ENCODE measurements around the gene ABHD17A.

Gene ABHD17A

DNA sequence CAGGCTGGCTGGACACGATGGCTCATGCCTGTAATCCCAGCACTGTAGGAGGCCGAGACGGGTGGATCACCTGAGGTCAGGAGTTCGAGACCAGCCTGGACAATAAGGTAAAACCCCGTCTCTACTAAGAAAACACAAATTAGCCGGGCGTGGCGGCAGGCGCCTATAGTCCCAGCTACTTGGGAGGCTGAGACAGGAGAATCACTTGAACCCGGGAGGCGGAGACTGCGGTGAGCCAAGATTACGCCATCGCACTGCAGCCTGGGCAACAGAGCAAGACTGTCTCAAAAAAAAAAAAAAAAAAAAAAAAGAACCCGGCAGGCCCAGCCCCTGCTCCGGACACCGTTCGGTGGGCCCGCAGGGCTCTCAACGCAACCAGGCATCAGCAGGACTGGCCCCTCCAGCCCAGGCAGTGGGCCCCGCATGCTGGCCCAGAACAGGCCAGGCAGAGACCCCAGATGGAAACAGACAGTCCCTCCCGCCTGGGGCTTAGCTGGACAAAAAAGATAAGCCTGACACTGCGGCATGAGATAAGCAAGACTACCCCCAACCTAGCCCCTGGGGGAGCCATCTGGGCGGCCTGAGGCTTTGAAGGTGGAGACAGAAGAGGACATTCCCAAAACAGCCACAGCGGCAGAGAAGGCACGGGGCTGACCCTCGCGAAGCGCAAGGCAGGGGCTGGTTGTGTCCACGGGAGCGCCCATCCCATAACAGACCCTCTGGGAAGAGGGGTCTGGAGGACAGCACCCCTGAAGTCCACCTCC, 48.7 kb downstream of the ABHD17A start:
- DNase-seq: no peak

GRCh38 chr19:1833540-1833939, 51.8 kb downstream of the ABHD17A start:
- DNase-seq: no peak

DNA sequence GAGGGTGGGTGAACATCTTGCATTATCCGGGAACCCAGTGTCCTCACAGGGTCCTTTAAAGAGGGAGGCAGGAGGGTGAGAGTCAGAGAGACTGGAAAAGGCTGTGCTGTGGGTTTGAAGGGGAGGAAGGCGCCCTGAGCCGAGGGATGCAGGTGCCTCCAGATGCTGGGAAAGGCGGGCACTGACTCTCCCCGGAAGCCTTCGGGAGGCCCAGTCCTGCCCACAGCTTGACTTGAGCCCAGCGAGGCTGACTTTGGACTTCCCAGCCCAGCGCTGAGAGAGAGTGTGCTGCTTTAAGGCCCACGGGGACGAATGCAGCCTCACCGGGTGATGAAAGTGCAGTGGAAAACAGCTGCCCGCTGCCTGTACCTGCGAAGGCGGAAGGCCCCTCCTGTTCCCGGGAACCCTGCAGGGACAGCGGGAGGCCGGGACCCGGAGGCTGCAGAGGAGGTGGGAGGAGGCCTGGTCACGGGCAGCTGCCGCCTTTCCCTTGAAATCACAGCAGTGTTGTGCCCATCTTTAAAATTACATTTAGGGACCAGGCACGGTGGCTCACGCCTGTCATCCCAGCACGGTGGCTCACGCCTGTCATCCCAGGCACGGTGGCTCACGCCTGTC, 53.1 kb downstream of the ABHD17A start:
- no peak for DNase-seq

GRCh38 chr19:1830978-1831377, 54.3 kb downstream of the ABHD17A start:
- no peak for DNase-seq

- no peak for DNase-seq
Observed at GRCh38 chr19:1830568-1830967, 54.7 kb downstream of the ABHD17A start.

- DNase-seq: no peak
Observed at GRCh38 chr19:1829958-1830357, 55.3 kb downstream of the ABHD17A start.

- DNase-seq: no peak
Observed at GRCh38 chr19:1828279-1829238, 56.7 kb downstream of the ABHD17A start.

GRCh38 chr19:1827566-1828278, 57.6 kb downstream of the ABHD17A start:
- no peak for DNase-seq

Measured in activated gamma-delta T cell (primary cell).